ENCODE results near the gene SLC25A47. TPM values are rescaled to one million over a fixed set of nuclear protein-coding genes. Genes with fewer than 3 reads are reported as not detected.

SLC25A47 gene
- total and polyA plus RNA-seq, 2 donors (not counting 3 experiments of a cell fraction or from before 2014, with no cell fraction given): not detected

DNA sequence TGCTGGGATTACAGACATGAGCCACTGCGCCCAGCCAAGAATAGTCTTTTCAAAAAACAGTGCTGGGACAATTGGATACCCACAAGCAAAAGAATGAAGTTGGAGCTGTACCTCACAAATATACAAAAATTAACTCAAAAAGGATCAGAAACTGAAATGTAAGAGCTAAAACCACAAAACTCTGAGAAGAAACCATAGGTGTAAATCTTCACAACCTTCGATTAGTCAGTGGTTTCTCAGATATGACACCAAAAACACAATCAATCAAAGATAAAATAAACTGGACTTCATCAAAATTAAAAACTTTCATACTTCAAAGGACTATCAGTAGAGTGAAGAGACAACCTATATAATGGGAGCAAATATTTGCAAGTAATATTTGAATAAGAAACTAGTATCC, 35.3 kb downstream of the SLC25A47 start:
- Histone ChIP-seq H3K4me1 (ENCODE audit: control insufficient read depth, extremely low read depth, insufficient read depth, low read length) (peaks cover 33% of the 10 kb centered on the region), H4K20me1 (replicated peaks; ENCODE audit: control insufficient read depth, extremely low read depth, insufficient read depth, low read length) (no peaks in the 10 kb centered on the region), H3K9me3 (replicated peaks; ENCODE audit: control insufficient read depth, insufficient read depth, low read length) (no peaks in the 10 kb centered on the region), H3K79me2 (ENCODE audit: control insufficient read depth, insufficient read depth, low read length) (no peaks in the 10 kb centered on the region), H2AFZ (ENCODE audit: low read depth, low read length) (no peak overlapping the region), H3K27me3 (ENCODE audit: control insufficient read depth in 2 of 2, insufficient read depth in 2 of 2, low read length in 2 of 2) (no peaks in the 10 kb centered on the region), H3K9ac (replicated peaks; ENCODE audit: extremely low read depth, insufficient read depth, low read length) (no peak overlapping the region), H3K36me3 (ENCODE audit: control insufficient read depth in 2 of 2, extremely low read depth in 1 of 2, insufficient read depth in 2 of 2, low read length in 2 of 2) (peaks cover 30 to 31% of the 10 kb centered on the region in 2 experiments), H3K4me3 (replicated peaks in 1 of 3; ENCODE audit: insufficient read depth in 1 of 3, low read depth in 1 of 3, low read length in 3 of 3) (no peak overlapping the region), H3K4me2 (ENCODE audit: insufficient read depth, low read length) (no peak overlapping the region), H3K9me1 (replicated peaks; ENCODE audit: control insufficient read depth, extremely low read depth, insufficient read depth, low read length) (no peaks in the 10 kb centered on the region), H3K27ac (ENCODE audit: insufficient read depth, low read depth, low read length) (no peak overlapping the region)
- DNase-seq (ENCODE audit: low read depth, low spot score) (no peak), FAIRE-seq (no peak)
- ChIA-PET POLR2A (no interaction called here), CTCF (interaction anchor here (1.0 kb wide), 1 partner anchor 11 kb away, joined by 3 read pairs; no protein-coding TSS in a partner anchor)
- intact Hi-C loops (cut with micrococcal nuclease) (no loop called here), dilution Hi-C loops (cut with MboI; ENCODE audit: extremely low pct_ligation_motif_present, low sequenced_read_pairs) (no loop called here)
- BruUV-seq (replicated peaks): no TSS peak
- TF ChIP-seq GATA2 (IDR thresholded peaks at IDR 0.05; ENCODE audit: insufficient read depth, insufficient read length, low read depth, low read length) (no peak), EZH2 (IDR thresholded peaks at IDR 0.05; ENCODE audit: borderline replicate concordance, low read depth, low read length, severe bottlenecking) (no peak), FOS (IDR thresholded peaks at IDR 0.05; ENCODE audit: borderline replicate concordance, insufficient read depth, low read length) (no peak), POLR2AphosphoS5 (IDR thresholded peaks at IDR 0.05; ENCODE audit: insufficient read depth, low read depth, low read length) (no peak), MYC (IDR thresholded peaks at IDR 0.05; ENCODE audit: low read depth, low read length) (no peak), JUN (IDR thresholded peaks at IDR 0.05; ENCODE audit: borderline replicate concordance, insufficient read depth, insufficient read length, low read depth) (no peak), POLR2A (IDR thresholded peaks at IDR 0.05; ENCODE audit: low read depth, low read length) (no peak)
- TF ChIP-seq, protein P1, sequence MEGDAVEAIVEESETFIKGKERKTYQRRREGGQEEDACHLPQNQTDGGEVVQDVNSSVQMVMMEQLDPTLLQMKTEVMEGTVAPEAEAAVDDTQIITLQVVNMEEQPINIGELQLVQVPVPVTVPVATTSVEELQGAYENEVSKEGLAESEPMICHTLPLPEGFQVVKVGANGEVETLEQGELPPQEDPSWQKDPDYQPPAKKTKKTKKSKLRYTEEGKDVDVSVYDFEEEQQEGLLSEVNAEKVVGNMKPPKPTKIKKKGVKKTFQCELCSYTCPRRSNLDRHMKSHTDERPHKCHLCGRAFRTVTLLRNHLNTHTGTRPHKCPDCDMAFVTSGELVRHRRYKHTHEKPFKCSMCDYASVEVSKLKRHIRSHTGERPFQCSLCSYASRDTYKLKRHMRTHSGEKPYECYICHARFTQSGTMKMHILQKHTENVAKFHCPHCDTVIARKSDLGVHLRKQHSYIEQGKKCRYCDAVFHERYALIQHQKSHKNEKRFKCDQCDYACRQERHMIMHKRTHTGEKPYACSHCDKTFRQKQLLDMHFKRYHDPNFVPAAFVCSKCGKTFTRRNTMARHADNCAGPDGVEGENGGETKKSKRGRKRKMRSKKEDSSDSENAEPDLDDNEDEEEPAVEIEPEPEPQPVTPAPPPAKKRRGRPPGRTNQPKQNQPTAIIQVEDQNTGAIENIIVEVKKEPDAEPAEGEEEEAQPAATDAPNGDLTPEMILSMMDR (IDR thresholded peaks at IDR 0.05; ENCODE audit: extremely low read depth in 1 of 2, insufficient read depth in 1 of 2, low read depth in 1 of 2, low read length in 2 of 2): no peak
- TF ChIP-seq, protein P2, sequence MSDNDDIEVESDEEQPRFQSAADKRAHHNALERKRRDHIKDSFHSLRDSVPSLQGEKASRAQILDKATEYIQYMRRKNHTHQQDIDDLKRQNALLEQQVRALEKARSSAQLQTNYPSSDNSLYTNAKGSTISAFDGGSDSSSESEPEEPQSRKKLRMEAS (IDR thresholded peaks at IDR 0.05; ENCODE audit: insufficient read depth, insufficient read length): no peak
